PC-9 (cell line): Measurements from ENCODE around the gene PJVK. TPM values are rescaled to one million over a fixed set of nuclear protein-coding genes. Genes with fewer than 3 reads are reported as not detected.

Experiments used
- BruUV-seq: library from RNA; stranded (reverse); fragments of 400-500 nt; replicated peaks from 2 replicates; lab custom pipeline; 2021; lab: Mats Ljungman, UMichigan
- CTCF ChIA-PET: fragments of 300-600 bp; sonication (Branson Sonifier 250); formaldehyde crosslinking; loops from one replicate; lab custom pipeline; 2022; ENCODE audit warnings: antibody characterized with exemption; lab: Charles Lee
- POLR2A ChIA-PET: fragments of 300-600 bp; sonication (Branson Sonifier 250); formaldehyde crosslinking; loops from one replicate; lab custom pipeline; 2022; ENCODE audit warnings: antibody characterized with exemption; ENCODE audit not compliant: unreplicated experiment; lab: Charles Lee
- DNase-seq, 2 experiments: peaks; one replicate each; pipeline versions ENCODE4 v3.0.0 to v3.0.0-alpha.2; 2015 to 2022; ENCODE audit warnings: mixed read lengths in 1 of 2
- H2AFZ ChIP-seq: fragments of 200-600 bp; sonication (generic); 2 replicates; pipeline ENCODE4 v1.8.1; 2017; ENCODE audit warnings: antibody characterized with exemption
- H3F3A ChIP-seq: fragments of 200-600 bp; sonication (generic); 2 replicates; pipeline ENCODE4 v1.8.1; 2017; ENCODE audit warnings: antibody characterized with exemption, mild to moderate bottlenecking, low read depth; ENCODE audit not compliant: insufficient read depth
- H3K27ac ChIP-seq: fragments of 200-600 bp; sonication (generic); 2 replicates; pipeline ENCODE4 v1.6.1; 2016; ENCODE audit warnings: mixed run types
- H3K27me3 ChIP-seq: fragments of 200-600 bp; sonication (generic); 2 replicates; pipeline ENCODE4 v1.6.1; 2016; ENCODE audit warnings: low read depth, mixed run types; ENCODE audit not compliant: insufficient read depth
- H3K36me3 ChIP-seq: fragments of 200-600 bp; sonication (generic); 2 replicates; pipeline ENCODE4 v1.6.1; 2016; ENCODE audit warnings: low read depth, mixed run types
- H3K4me1 ChIP-seq: fragments of 200-600 bp; sonication (generic); replicated peaks from 2 replicates; pipeline ENCODE4 v1.6.1; 2016; ENCODE audit warnings: mixed run types; ENCODE audit not compliant: insufficient read depth
- H3K4me2 ChIP-seq: fragments of 200-600 bp; sonication (generic); 2 replicates; pipeline ENCODE4 v1.6.1; 2017; ENCODE audit warnings: mixed run types
- H3K4me3 ChIP-seq: fragments of 200-600 bp; sonication (generic); 2 replicates; pipeline ENCODE4 v1.6.1; 2016; ENCODE audit warnings: mixed run types
- H3K79me2 ChIP-seq: fragments of 200-600 bp; sonication (generic); 2 replicates; pipeline ENCODE4 v1.6.1; 2017; ENCODE audit warnings: low read depth, mixed run types
- H3K9me2 ChIP-seq: fragments of 200-600 bp; sonication (generic); 2 replicates; pipeline ENCODE4 v1.8.1; 2017; ENCODE audit warnings: mild to moderate bottlenecking; ENCODE audit not compliant: insufficient read depth
- H3K9me3 ChIP-seq: fragments of 200-600 bp; sonication (generic); 2 replicates; pipeline ENCODE4 v1.8.1; 2016; ENCODE audit warnings: low read depth; ENCODE audit not compliant: insufficient read depth
- H4K20me1 ChIP-seq: fragments of 200-600 bp; sonication (generic); 2 replicates; pipeline ENCODE4 v1.8.1; 2017; ENCODE audit not compliant: insufficient read depth
- CTCF ChIP-seq: fragments of 200-600 bp; sonication (generic); conservative IDR thresholded peaks from 2 replicates; pipeline ENCODE4 v1.6.1; 2017; ENCODE audit warnings: mixed run types, antibody characterized with exemption, mild to moderate bottlenecking, moderate library complexity
- EZH2 ChIP-seq: fragments of 200-600 bp; sonication (generic); IDR thresholded peaks from 2 replicates; pipeline ENCODE4 v1.8.0; 2017; ENCODE audit warnings: antibody characterized with exemption, low read depth
- intact Hi-C: fragments of 100-400 bp; cut with micrococcal nuclease; formaldehyde crosslinking; loops from one replicate; pipeline ENCODE4 v1.10.0; 2022; ENCODE audit not compliant: unreplicated experiment
- total RNA-seq: library from RNA; stranded (reverse); gene quantifications from 2 replicates; pipeline ENCODE4 v1.2.3, GENCODE V29; 2021

Gene PJVK
- total RNA-seq, 1 experiment from 2014 or later, result 16.9 TPM

GRCh38 chr2:178474560-178474959, 23.4 kb downstream of the PJVK start:
- no peaks in the 10 kb centered on the region for H3K79me2 ChIP-seq

GRCh38 chr2:178476477-178476876, 25.3 kb downstream of the PJVK start:
- DNase-seq, result no peak
- peaks cover 10% of the 10 kb centered on the region for H3K79me2 ChIP-seq
- H2AFZ ChIP-seq, result no peak overlapping the region
- POLR2A ChIA-PET, result no interaction called here
- H4K20me1 ChIP-seq, result peaks cover 3% of the 10 kb centered on the region
- intact Hi-C loops, result loop anchor here (5.0 kb wide), 1 partner anchor 286 kb away; no protein-coding TSS in a partner anchor
- no peak overlapping the region for H3K4me2 ChIP-seq
- no peaks in the 10 kb centered on the region for H3K27me3 ChIP-seq
- no peaks in the 10 kb centered on the region for H3K9me3 ChIP-seq
- peaks cover 23% of the 10 kb centered on the region for H3K4me1 ChIP-seq
- no peak for TF ChIP-seq EZH2
- TF ChIP-seq CTCF, result no peak
- CTCF ChIA-PET, result no interaction called here
- no peaks in the 10 kb centered on the region for H3K36me3 ChIP-seq
- no peaks in the 10 kb centered on the region for H3K9me2 ChIP-seq
- no TSS peak for BruUV-seq
- H3K27ac ChIP-seq, result no peak overlapping the region
- H3K4me3 ChIP-seq, result no peak overlapping the region
- H3F3A ChIP-seq, result peaks cover 15% of the 10 kb centered on the region

More at GRCh38 chr2:178474560-178474959, 23.4 kb downstream of the PJVK start:
- H3K4me3 ChIP-seq, result no peak overlapping the region
- no peaks in the 10 kb centered on the region for H4K20me1 ChIP-seq
- no peak overlapping the region for H3K4me2 ChIP-seq
- CTCF ChIA-PET, result interaction anchor here (0.5 kb wide), 1 partner anchor 25 kb away, joined by 3 read pairs; no protein-coding TSS in a partner anchor
- no peaks in the 10 kb centered on the region for H3K9me2 ChIP-seq
- H3K4me1 ChIP-seq, result peaks cover 16% of the 10 kb centered on the region
- no peak for TF ChIP-seq EZH2
- TF ChIP-seq CTCF, result no peak
- H3K27me3 ChIP-seq, result no peaks in the 10 kb centered on the region
- BruUV-seq, result no TSS peak
- H3F3A ChIP-seq, result peaks cover 10% of the 10 kb centered on the region
- no peak for DNase-seq
- H2AFZ ChIP-seq, result no peak overlapping the region
- H3K36me3 ChIP-seq, result no peaks in the 10 kb centered on the region
- intact Hi-C loops, result no loop called here
- H3K9me3 ChIP-seq, result no peaks in the 10 kb centered on the region
- POLR2A ChIA-PET, result no interaction called here
- H3K27ac ChIP-seq, result no peak overlapping the region

- no peak for DNase-seq
- Histone ChIP-seq H3K36me3 (no peaks in the 10 kb centered on the region), H3K79me2 (peaks cover 21% of the 10 kb centered on the region), H3K9me2 (no peaks in the 10 kb centered on the region), H2AFZ (peak overlapping the region; percentile 100), H4K20me1 (peaks cover 14% of the 10 kb centered on the region), H3K4me1 (peaks cover 34% of the 10 kb centered on the region), H3K4me2 (peak overlapping the region; percentile 96), H3K4me3 (peak overlapping the region; percentile 77), H3K27me3 (no peaks in the 10 kb centered on the region), H3F3A (peaks cover 15% of the 10 kb centered on the region), H3K9me3 (no peaks in the 10 kb centered on the region), H3K27ac (no peak overlapping the region; the same call in 1 of the 2 replicates)
- intact Hi-C loops, result loop anchor here (1.0 to 5.0 kb wide), 3 partner anchors 26 to 437 kb away; partner anchors contain the start of genes PJVK and PRKRA
- TF ChIP-seq CTCF (no peak), EZH2 (no peak)
- CTCF ChIA-PET, result no interaction called here
- POLR2A ChIA-PET, result no interaction called here
- BruUV-seq, result no TSS peak
These were observed 26.4 kb downstream of the PJVK start for GRCh38 chr2:178477443-178478129.
